HEK293 (cell line): ENCODE data around the gene CRTC1.

Experiments used
- HOXD13 ChIP-seq: sonication (generic); formaldehyde crosslinking; IDR thresholded peaks from 2 replicates; pipeline ENCODE4 v1.8.0; 2022; ENCODE audit warnings: missing genetic modification reagents, borderline replicate concordance
- PRDM1 ChIP-seq: fragments of 450-650 bp; formaldehyde crosslinking; IDR thresholded peaks from 2 replicates; pipeline ENCODE4; 2016; ENCODE audit warnings: missing biosample characterization, missing genetic modification characterization
- TCF7L2 ChIP-seq: IDR thresholded peaks from 2 replicates; pipeline ENCODE4 v1.6.1; 2011; ENCODE audit warnings: low read depth, mild to moderate bottlenecking, inconsistent platforms, low read length, moderate library complexity, borderline replicate concordance
- ZNF133 ChIP-seq: fragments of 450-650 bp; formaldehyde crosslinking; IDR thresholded peaks from 2 replicates; pipeline ENCODE4 v1.5.1; 2016; ENCODE audit warnings: missing biosample characterization, missing genetic modification characterization
- ZNF138 ChIP-seq: fragments of 450-650 bp; formaldehyde crosslinking; IDR thresholded peaks from 2 replicates; pipeline ENCODE4 v1.5.1; 2016; ENCODE audit warnings: missing biosample characterization, missing genetic modification characterization, borderline replicate concordance
- ZNF274 ChIP-seq, 2 experiments: fragments of 200-500 bp in 1 of 2; fragments of 450-650 bp in 1 of 2; sonication (Bioruptor generic) in 1 of 2; formaldehyde crosslinking in 1 of 2; IDR thresholded peaks; 2 replicates each; pipeline versions ENCODE4 v1.5.1 to v1.6.1; 2014 to 2016; ENCODE audit warnings: borderline replicate concordance in 1 of 2, inconsistent platforms in 1 of 2, low read length in 1 of 2, missing biosample characterization in 1 of 2, missing genetic modification characterization in 1 of 2
- ZNF292 ChIP-seq: fragments of 450-650 bp; formaldehyde crosslinking; IDR thresholded peaks from 2 replicates; pipeline ENCODE4 v1.5.1; 2016; ENCODE audit warnings: low read depth, missing biosample characterization, missing genetic modification characterization, borderline replicate concordance
- ZNF426 ChIP-seq: fragments of 450-650 bp; formaldehyde crosslinking; IDR thresholded peaks from 2 replicates; pipeline ENCODE4 v1.5.1; 2017; ENCODE audit warnings: missing biosample characterization, missing genetic modification characterization, mild to moderate bottlenecking, inconsistent platforms, moderate library complexity
- ZNF837 ChIP-seq: fragments of 450-650 bp; formaldehyde crosslinking; IDR thresholded peaks from 2 replicates; pipeline ENCODE4 v1.5.1; 2016; ENCODE audit warnings: missing biosample characterization, missing genetic modification characterization
- TF ChIP-seq, protein P1 (sequence below): fragments of 450-650 bp; formaldehyde crosslinking; IDR thresholded peaks from 2 replicates; pipeline ENCODE4 v1.5.1; 2016; ENCODE audit warnings: missing biosample characterization, missing genetic modification characterization

DNA sequence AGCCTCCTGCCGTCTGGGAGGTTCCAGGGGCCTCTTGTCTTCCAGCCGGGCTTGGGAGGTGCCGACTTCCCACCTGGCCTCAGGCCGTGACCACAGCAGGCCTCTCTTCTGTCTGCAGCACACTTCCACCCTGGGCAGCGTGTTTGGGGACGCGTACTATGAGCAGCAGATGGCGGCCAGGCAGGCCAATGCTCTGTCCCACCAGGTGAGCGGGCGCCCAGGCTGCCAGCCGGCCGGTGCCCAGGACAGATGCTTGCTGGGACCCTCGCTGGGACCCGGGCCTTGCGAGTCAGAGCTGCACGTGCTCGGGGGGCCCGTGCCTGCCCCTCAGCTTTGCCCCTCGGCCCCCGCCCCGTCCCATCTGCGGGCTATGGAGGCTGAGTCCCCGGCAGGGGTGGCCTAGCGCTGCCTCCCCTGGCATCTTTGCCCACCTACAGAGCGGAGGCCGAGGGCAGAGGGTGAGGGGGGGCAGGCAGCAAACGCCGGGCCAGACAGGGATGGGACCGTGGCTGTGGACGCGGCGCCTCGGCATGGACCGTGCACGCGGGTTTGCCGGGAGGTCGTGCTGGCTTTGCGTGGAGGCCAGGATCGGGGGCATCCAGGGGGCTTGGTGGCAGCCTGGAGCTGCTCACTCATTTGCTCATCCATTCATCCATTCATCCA is 91.4 kb downstream of the CRTC1 start:
- TF ChIP-seq HOXD13 (no peak), TCF7L2 (no peak), PRDM1 (tag by site-specific recombination) (no peak), ZNF138 (tag by site-specific recombination) (no peak), ZNF274 (IDR thresholded peaks at IDR 0.05; ENCODE audit: low read length) (no peak), ZNF274 (tag by site-specific recombination; IDR thresholded peaks at IDR 0.05; ENCODE audit: borderline replicate concordance) (no peak), ZNF426 (tag by site-specific recombination) (no peak), ZNF837 (tag by site-specific recombination) (no peak), ZNF292 (tag by site-specific recombination) (no peak), ZNF133 (tag by site-specific recombination) (no peak)
- TF ChIP-seq, protein P1, sequence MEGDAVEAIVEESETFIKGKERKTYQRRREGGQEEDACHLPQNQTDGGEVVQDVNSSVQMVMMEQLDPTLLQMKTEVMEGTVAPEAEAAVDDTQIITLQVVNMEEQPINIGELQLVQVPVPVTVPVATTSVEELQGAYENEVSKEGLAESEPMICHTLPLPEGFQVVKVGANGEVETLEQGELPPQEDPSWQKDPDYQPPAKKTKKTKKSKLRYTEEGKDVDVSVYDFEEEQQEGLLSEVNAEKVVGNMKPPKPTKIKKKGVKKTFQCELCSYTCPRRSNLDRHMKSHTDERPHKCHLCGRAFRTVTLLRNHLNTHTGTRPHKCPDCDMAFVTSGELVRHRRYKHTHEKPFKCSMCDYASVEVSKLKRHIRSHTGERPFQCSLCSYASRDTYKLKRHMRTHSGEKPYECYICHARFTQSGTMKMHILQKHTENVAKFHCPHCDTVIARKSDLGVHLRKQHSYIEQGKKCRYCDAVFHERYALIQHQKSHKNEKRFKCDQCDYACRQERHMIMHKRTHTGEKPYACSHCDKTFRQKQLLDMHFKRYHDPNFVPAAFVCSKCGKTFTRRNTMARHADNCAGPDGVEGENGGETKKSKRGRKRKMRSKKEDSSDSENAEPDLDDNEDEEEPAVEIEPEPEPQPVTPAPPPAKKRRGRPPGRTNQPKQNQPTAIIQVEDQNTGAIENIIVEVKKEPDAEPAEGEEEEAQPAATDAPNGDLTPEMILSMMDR (tag by site-specific recombination), result no peak
